KMS-11 (cell line): ENCODE data around the gene MEF2D.

Experiments
- H2AFZ ChIP-seq: fragments of 200-600 bp; sonication (generic); 2 replicates; pipeline ENCODE4 v1.6.1; 2016; ENCODE audit warnings: antibody characterized with exemption, mixed run types, low read depth
- H3K27ac ChIP-seq: fragments of 200-600 bp; sonication (generic); 2 replicates; pipeline ENCODE4 v1.6.1; 2016; ENCODE audit warnings: mild to moderate bottlenecking, mixed run types
- H3K27me3 ChIP-seq: fragments of 200-600 bp; sonication (generic); 2 replicates; pipeline ENCODE4 v1.6.1; 2017; ENCODE audit warnings: mild to moderate bottlenecking, low read depth, mixed run types, moderate library complexity; ENCODE audit not compliant: insufficient read depth
- H3K36me3 ChIP-seq: fragments of 200-600 bp; sonication (generic); 2 replicates; pipeline ENCODE4 v1.6.1; 2017; ENCODE audit warnings: mild to moderate bottlenecking, mixed run types; ENCODE audit not compliant: insufficient read depth
- H3K4me1 ChIP-seq: fragments of 200-600 bp; sonication (generic); 2 replicates; pipeline ENCODE4 v1.6.1; 2016; ENCODE audit warnings: mild to moderate bottlenecking, low read depth, mixed run types; ENCODE audit not compliant: poor library complexity, severe bottlenecking
- H3K4me2 ChIP-seq: fragments of 200-600 bp; sonication (generic); 2 replicates; pipeline ENCODE4 v1.7.0; 2016; ENCODE audit warnings: mild to moderate bottlenecking, mixed run types
- H3K4me3 ChIP-seq: fragments of 200-600 bp; sonication (generic); IDR thresholded peaks from 2 replicates; pipeline ENCODE4 v1.6.1; 2017; ENCODE audit warnings: low read depth, low read length, mixed read lengths; ENCODE audit not compliant: insufficient read depth
- H3K79me2 ChIP-seq: fragments of 200-600 bp; sonication (generic); 2 replicates; pipeline ENCODE4 v1.6.1; 2016; ENCODE audit warnings: low read depth, mixed run types; ENCODE audit not compliant: insufficient read depth
- H3K9ac ChIP-seq: fragments of 200-600 bp; sonication (generic); 2 replicates; pipeline ENCODE4 v1.6.1; 2016; ENCODE audit warnings: mild to moderate bottlenecking, mixed run types
- H4K20me1 ChIP-seq: fragments of 200-600 bp; sonication (generic); 2 replicates; pipeline ENCODE4 v1.6.1; 2016; ENCODE audit warnings: mild to moderate bottlenecking, mixed run types; ENCODE audit not compliant: insufficient read depth
- CTCF ChIP-seq: fragments of 200-600 bp; sonication (generic); conservative IDR thresholded peaks from 2 replicates; pipeline ENCODE4 v1.6.1; 2017; ENCODE audit warnings: low read depth, mild to moderate bottlenecking, antibody characterized with exemption, low read length, moderate library complexity, mixed read lengths

MEF2D gene

DNA sequence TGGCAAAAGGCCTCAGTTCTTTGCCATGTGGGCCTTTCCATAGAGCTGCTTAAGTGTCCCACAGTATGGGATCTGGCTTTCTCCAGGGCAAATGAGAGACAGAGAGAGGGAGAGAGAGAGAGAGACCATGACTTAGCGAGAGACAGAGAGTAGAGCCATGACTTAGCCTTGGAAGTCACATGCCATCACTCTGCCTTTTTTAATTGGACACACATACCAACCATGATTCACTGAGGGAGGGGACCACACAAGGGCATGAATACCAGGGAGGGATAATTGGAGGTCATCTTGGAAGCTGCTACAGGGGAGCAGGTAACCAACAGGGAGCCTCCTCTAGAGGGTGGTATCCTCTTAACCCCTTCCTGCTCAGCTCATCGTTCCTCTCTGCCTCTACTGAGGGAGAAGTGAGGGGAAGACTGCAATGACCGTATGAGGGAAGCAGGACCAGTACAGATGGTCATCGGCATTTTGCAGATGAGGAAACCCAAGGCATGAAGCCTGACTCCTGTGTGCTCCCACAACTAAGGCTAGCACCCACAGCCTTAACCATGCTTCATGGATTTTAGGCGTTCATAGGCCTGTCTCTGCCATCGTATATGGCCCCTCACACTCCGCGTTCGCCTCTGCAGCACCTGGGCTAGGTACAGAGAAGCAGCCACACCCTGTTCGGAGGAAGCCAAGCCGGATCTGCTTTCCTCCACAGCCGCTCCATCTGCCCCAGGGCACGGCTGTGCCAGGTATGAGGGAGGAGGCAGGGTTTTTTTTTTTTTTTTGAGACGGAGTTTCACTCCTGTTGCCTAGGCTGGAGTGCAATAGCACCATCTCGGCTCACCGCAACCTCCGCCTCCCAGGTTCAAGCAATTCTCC, 38.6 kb downstream of the MEF2D start:
- Histone ChIP-seq H3K9ac (no peak overlapping the region), H3K27me3 (no peaks in the 10 kb centered on the region), H3K4me2 (no peak overlapping the region), H3K36me3 (no peaks in the 10 kb centered on the region), H3K4me1 (peaks cover 11% of the 10 kb centered on the region), H3K27ac (no peak overlapping the region), H4K20me1 (no peaks in the 10 kb centered on the region), H3K4me3 (no peak overlapping the region), H2AFZ (no peak overlapping the region), H3K79me2 (no peaks in the 10 kb centered on the region)
- no peak for TF ChIP-seq CTCF

DNA sequence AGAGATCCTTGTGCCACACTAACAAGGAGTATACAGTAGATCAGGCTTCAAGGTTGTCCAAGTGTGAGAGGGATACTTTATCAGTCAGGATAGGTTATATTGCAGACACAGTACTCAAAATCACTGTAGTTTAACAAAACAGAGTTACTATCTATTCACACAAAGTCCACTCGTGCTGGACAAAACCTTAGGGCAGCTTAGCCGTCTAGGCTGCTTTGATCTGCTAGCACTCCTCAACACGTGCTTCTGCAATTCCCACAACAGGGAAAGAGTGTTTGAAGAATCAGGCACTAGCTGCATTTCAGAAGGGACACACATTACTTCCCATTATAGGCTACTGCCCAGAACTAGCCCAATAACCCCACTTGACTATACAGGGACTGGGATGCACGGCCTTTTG, 39.5 kb downstream of the MEF2D start:
- Histone ChIP-seq H3K27me3 (no peaks in the 10 kb centered on the region), H3K4me2 (no peak overlapping the region), H3K27ac (peak overlapping the region; percentile 0; the same call in 1 of the 2 replicates), H3K4me1 (peaks cover 14% of the 10 kb centered on the region), H3K9ac (no peak overlapping the region), H2AFZ (no peak overlapping the region), H4K20me1 (no peaks in the 10 kb centered on the region), H3K36me3 (no peaks in the 10 kb centered on the region), H3K4me3 (no peak overlapping the region), H3K79me2 (no peaks in the 10 kb centered on the region)
- no peak for TF ChIP-seq CTCF

DNA sequence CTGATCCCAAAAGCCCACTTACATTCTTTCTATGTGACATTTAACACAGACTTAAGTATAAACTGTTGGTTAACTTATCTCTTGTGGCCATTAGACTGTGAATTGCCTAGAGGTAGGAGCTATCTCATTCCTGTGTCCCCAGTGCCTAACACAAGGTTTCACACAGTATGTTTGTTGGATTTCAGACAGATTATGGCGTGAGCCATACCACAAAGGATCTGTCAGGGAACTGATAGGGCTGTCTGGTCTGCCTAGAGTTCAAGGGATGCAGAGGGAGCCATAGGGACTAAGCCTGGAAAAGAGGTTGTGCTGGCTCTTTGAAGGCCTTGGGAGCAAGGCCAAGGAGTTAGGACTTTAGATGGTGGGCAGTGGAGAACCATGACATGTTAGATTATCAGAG, 40.0 kb downstream of the MEF2D start:
- Histone ChIP-seq H3K4me1 (peaks cover 17% of the 10 kb centered on the region), H3K27ac (peak overlapping the region; percentile 0; the same call in 1 of the 2 replicates), H3K79me2 (no peaks in the 10 kb centered on the region), H4K20me1 (no peaks in the 10 kb centered on the region), H3K27me3 (no peaks in the 10 kb centered on the region), H3K4me3 (no peak overlapping the region), H3K9ac (no peak overlapping the region), H2AFZ (no peak overlapping the region), H3K36me3 (no peaks in the 10 kb centered on the region), H3K4me2 (no peak overlapping the region)
- no peak for TF ChIP-seq CTCF

DNA sequence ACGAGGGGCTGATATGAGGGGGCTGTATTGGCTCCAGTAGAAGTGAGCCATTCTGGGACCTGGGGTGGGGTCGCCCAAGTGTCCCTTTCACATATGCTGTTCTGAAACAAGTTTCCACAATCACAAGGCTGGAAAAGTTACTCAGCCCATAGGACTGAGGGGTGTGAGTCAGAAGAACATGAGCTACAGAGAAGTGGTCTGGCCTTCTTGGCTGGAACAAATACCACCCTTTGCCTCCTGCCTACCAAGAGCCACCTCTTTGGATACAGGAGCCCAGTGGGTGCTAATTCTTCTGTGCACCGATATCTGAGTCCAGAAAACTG, 42.4 kb downstream of the MEF2D start:
- peak; percentile 8; the same call in 1 of the 2 replicates for TF ChIP-seq CTCF
- H3K36me3 ChIP-seq, result no peaks in the 10 kb centered on the region
- no peak overlapping the region for H3K4me3 ChIP-seq
- peaks cover 17% of the 10 kb centered on the region for H3K4me1 ChIP-seq
- H3K4me2 ChIP-seq, result peak overlapping the region; percentile 84; the same call in 1 of the 2 replicates
- H3K27ac ChIP-seq, result peak overlapping the region; percentile 84; the same call in 1 of the 2 replicates
- H3K9ac ChIP-seq, result peak overlapping the region; percentile 76; the same call in 1 of the 2 replicates
- no peaks in the 10 kb centered on the region for H3K27me3 ChIP-seq
- no peaks in the 10 kb centered on the region for H3K79me2 ChIP-seq
- H2AFZ ChIP-seq, result no peak overlapping the region
- no peaks in the 10 kb centered on the region for H4K20me1 ChIP-seq
